Prostate gland (tissue), 2 donors: ENCODE data around the gene FOXP1. TPM values are rescaled to one million over a fixed set of nuclear protein-coding genes. Genes with fewer than 3 reads are reported as not detected.

Experiments used
- DNase-seq: peaks from one replicate; pipeline ENCODE4 v3.0.0-alpha.2; 2019; ENCODE audit warnings: low spot score
- H3K27ac ChIP-seq, 2 donors: fragments of 200-600 bp; sonication (generic); 2 replicates each; pipeline ENCODE4 v1.5.1; 2017 to 2019
- H3K27me3 ChIP-seq: fragments of 200-600 bp; sonication (generic); replicated peaks from 2 replicates; pipeline ENCODE4 v1.5.1; 2019; ENCODE audit not compliant: insufficient read depth
- H3K36me3 ChIP-seq, 2 donors: fragments of 200-600 bp; sonication (generic); 1 replicate in 1 of 2; 2 replicates in 1 of 2; pipeline versions ENCODE4 v1.5.1 to v1.8.1; 2017 to 2019
- H3K4me1 ChIP-seq: fragments of 200-600 bp; sonication (generic); replicated peaks from 2 replicates; pipeline ENCODE4 v1.5.1; 2019
- H3K4me3 ChIP-seq, 2 donors: fragments of 200-600 bp; sonication (generic); 2 replicates each; pipeline ENCODE4 v1.5.1; 2017 to 2019
- H3K9me3 ChIP-seq: fragments of 200-600 bp; sonication (generic); 2 replicates; pipeline ENCODE4 v1.5.1; 2017
- POLR2A ChIP-seq: fragments of 450-650 bp; IDR thresholded peaks from one replicate; pipeline ENCODE4 v1.6.1; 2016; ENCODE audit warnings: antibody characterized with exemption, mild to moderate bottlenecking
- POLR2AphosphoS5 ChIP-seq: sonication (generic); formaldehyde crosslinking; IDR thresholded peaks from one replicate; pipeline ENCODE4 v1.6.1; 2017; ENCODE audit warnings: antibody characterized with exemption
- WGBS: methylation state at CpG from one replicate; pipeline ENCODE4 v1.1.5; 2018; 5-methylcytosine and 5-hydroxymethylcytosine counted together
- intact Hi-C: fragments of 100-400 bp; cut with DNase I; formaldehyde crosslinking; loops from one replicate; pipeline ENCODE4 v1.14.2; 2022
- total RNA-seq, 2 donors: library from RNA; depleted of rRNA; stranded (reverse); fragments of >200 nt; gene quantifications; one replicate each; pipeline ENCODE4 v1.1.0, GENCODE V29; 2016
- TF ChIP-seq, protein P1 (sequence below), 4 experiments: fragments of 200-600 bp in 2 of 4; fragments of 450-650 bp in 2 of 4; sonication (generic) in 2 of 4; IDR thresholded peaks; 1 replicate in 3 of 4; 2 replicates in 1 of 4; pipeline ENCODE4 v1.5.1; 2016 to 2019; ENCODE audit warnings: antibody characterized with exemption in 4 of 4, mild to moderate bottlenecking in 2 of 4, moderate library complexity in 2 of 4

Gene FOXP1
- total RNA-seq, 2 donors from 2014 or later, result 133 to 156 TPM

DNA sequence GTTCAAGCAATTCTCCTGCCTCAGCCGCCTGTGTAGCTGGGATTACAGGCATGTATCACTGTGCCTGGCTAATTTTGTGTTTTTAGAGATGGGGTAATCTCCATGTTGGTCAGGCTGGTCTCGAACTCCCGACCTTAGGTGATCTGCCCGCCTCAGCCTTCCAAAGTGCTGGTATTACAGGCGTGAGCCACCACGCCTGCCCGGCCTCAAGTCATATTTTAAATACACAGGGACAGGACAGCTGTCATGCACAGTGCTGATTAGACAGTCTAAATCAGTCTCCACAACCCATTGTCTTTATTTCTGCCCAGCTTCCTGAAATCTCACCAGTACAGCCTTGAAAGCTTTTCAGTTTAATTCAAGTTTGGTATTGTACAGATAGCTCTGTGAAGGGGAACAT lies 587.4 kb downstream of the FOXP1 start:
- H3K27me3 ChIP-seq, result no peaks in the 10 kb centered on the region
- intact Hi-C loops, result no loop called here
- H3K9me3 ChIP-seq, result no peaks in the 10 kb centered on the region
- 97% methylated on average over 7 of the region's 7 CpGs for WGBS
- no peak for DNase-seq
- H3K36me3 ChIP-seq, result no peaks in the 10 kb centered on the region
- H3K4me1 ChIP-seq, result peaks cover 2% of the 10 kb centered on the region
- no peak for TF ChIP-seq POLR2A
- TF ChIP-seq, protein P1, sequence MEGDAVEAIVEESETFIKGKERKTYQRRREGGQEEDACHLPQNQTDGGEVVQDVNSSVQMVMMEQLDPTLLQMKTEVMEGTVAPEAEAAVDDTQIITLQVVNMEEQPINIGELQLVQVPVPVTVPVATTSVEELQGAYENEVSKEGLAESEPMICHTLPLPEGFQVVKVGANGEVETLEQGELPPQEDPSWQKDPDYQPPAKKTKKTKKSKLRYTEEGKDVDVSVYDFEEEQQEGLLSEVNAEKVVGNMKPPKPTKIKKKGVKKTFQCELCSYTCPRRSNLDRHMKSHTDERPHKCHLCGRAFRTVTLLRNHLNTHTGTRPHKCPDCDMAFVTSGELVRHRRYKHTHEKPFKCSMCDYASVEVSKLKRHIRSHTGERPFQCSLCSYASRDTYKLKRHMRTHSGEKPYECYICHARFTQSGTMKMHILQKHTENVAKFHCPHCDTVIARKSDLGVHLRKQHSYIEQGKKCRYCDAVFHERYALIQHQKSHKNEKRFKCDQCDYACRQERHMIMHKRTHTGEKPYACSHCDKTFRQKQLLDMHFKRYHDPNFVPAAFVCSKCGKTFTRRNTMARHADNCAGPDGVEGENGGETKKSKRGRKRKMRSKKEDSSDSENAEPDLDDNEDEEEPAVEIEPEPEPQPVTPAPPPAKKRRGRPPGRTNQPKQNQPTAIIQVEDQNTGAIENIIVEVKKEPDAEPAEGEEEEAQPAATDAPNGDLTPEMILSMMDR (IDR thresholded peaks at IDR 0.05), result no peak
- no peak for TF ChIP-seq POLR2AphosphoS5
- H3K4me3 ChIP-seq, result no peak overlapping the region
- H3K27ac ChIP-seq, result no peak overlapping the region

DNA sequence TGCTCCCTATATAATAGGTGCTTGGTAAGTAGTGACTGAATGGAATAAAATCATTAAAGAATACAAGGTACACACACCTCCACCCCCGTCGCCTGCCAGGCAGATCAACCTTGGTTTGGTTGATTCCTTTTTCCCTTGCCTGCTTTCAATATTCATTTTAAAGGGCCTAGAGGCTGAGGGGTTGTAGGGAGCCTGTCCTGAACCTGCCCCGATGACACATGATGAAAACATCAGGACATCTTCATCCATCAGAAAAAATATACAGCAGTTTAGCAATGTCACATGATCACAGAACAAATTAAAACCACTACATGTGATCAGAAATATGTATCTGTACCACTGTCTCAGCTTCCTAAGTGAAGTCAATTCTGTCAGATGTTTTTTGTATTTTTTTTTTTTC lies 588.9 kb downstream of the FOXP1 start:
- no peaks in the 10 kb centered on the region for H3K27me3 ChIP-seq
- peaks cover 2% of the 10 kb centered on the region for H3K4me1 ChIP-seq
- intact Hi-C loops, result no loop called here
- no peaks in the 10 kb centered on the region for H3K36me3 ChIP-seq
- H3K27ac ChIP-seq, result no peak overlapping the region
- no peak for DNase-seq
- no peaks in the 10 kb centered on the region for H3K9me3 ChIP-seq
- 97% methylated on average over 3 of the region's 3 CpGs for WGBS
- TF ChIP-seq POLR2A (no peak), POLR2AphosphoS5 (no peak)
- TF ChIP-seq, protein P1 (IDR thresholded peaks at IDR 0.05), result no peak
- no peak overlapping the region for H3K4me3 ChIP-seq

DNA sequence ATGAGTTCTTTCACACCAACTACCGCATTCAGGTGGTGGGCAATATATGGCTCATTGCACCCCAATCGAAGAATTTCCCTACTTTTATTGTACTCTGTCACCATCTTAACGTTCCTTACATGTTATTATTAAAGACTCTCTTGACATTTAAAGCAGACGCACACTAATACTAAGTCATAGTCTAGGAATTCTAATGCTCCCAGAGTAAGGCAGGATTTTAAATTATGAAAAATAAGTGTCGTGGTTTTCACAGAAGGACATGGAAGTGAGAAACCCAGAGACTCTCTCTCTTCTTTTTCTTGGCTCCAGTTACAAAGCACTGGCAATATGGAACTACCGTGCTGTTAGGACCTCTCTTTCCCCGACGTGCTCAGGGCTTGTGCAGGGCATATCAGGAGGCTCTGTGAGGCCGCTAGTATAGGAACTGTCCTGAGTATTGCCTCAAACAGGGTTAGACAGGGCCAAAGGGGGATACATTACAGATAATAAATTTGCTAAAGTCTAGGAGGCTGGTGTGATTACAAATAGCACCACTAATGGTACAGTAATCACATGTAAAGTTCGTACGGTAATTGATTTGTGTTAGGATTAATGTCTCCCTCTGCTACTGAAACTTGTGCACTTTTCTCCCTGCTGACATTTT lies 590.8 kb downstream of the FOXP1 start:
- Histone ChIP-seq H3K4me3 (no peak overlapping the region), H3K4me1 (peaks cover 2% of the 10 kb centered on the region), H3K9me3 (no peaks in the 10 kb centered on the region), H3K27me3 (no peaks in the 10 kb centered on the region), H3K27ac (no peak overlapping the region), H3K36me3 (no peaks in the 10 kb centered on the region)
- TF ChIP-seq, protein P1 (IDR thresholded peaks at IDR 0.05), result no peak
- DNase-seq, result no peak
- WGBS, result 84% methylated on average over 11 of the region's 11 CpGs
- intact Hi-C loops, result no loop called here

DNA sequence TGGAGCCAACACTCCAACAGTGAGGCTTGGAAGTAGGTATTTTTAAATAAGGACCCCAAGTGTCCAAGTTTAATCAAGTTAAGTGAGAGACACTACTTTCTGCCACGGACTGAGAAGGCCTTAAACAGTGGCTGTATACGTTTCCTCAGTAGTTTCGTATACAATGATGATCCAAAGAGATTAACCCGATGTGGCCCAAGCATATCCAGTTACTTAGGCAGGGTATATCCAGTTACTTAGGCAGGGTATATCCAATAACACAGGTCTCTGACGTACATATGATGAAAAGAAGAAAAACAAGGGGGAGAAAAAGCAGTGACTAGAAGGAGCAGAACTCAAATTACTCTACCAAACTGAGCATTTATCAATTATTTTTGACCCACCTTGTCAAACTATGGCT lies 591.4 kb downstream of the FOXP1 start:
- no peak overlapping the region for H3K27ac ChIP-seq
- H3K4me3 ChIP-seq, result no peak overlapping the region
- H3K27me3 ChIP-seq, result no peaks in the 10 kb centered on the region
- no peaks in the 10 kb centered on the region for H3K36me3 ChIP-seq
- H3K4me1 ChIP-seq, result peaks cover 5% of the 10 kb centered on the region
- intact Hi-C loops, result no loop called here
- 86% methylated on average over 5 of the region's 5 CpGs for WGBS
- no peak for DNase-seq
- no peaks in the 10 kb centered on the region for H3K9me3 ChIP-seq
- TF ChIP-seq POLR2AphosphoS5 (no peak), POLR2A (no peak)

DNA sequence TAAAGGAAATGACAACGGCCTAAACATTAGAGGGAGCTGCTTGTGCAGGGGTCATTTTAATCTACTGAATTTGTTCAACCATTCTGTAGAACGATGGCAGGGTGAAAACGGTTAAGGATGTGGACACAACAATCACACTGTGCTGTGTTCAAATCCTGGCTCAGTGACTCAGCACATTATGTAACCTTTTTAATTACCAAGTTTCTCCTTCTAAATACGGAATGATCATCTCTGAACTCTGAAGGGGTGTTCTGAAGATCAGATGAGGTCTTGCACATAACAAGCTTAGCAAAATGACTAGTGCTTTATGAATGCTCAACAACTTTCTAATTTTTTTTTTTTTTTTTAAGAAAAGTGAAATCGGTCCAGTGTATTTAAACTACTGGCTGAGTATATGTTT lies 592.8 kb downstream of the FOXP1 start:
- H3K36me3 ChIP-seq, result no peaks in the 10 kb centered on the region
- no peak overlapping the region for H3K4me3 ChIP-seq
- H3K9me3 ChIP-seq, result no peaks in the 10 kb centered on the region
- H3K27me3 ChIP-seq, result no peaks in the 10 kb centered on the region
- H3K4me1 ChIP-seq, result peaks cover 16% of the 10 kb centered on the region
- H3K27ac ChIP-seq, result peak overlapping the region in 1 of 2 donors; percentile 6
- TF ChIP-seq POLR2AphosphoS5 (no peak), POLR2A (no peak)
- TF ChIP-seq, protein P1 (IDR thresholded peaks at IDR 0.05), result no peak
- WGBS, result 76% methylated on average over 5 of the region's 5 CpGs
- intact Hi-C loops, result no loop called here
- no peak for DNase-seq
